GM12878 (cell line): ENCODE data around the gene MAGEB17. TPM values are rescaled to one million over a fixed set of nuclear protein-coding genes. Genes with fewer than 3 reads are reported as not detected.

ENCODE experiments used
- ATAC-seq: fragments of 200-7000 bp; cut with Tn5 transposase; 3 replicates; pipeline ENCODE4 v1.9.1; 2020; ENCODE audit warnings: mild to moderate bottlenecking, moderate library complexity
- BruUV-seq: library from RNA; stranded (reverse); fragments of 400-500 nt; replicated peaks from 2 replicates; lab custom pipeline; 2021; lab: Mats Ljungman, UMichigan
- CTCF ChIA-PET: fragments of 300-600 bp; sonication (Branson Sonifier 250); formaldehyde crosslinking; extraction: SDS; loops from one replicate; lab custom pipeline; 2021; ENCODE audit warnings: inconsistent platforms; lab: Yijun Ruan, JAX
- POLR2A ChIA-PET: fragments of 350-600 bp; formaldehyde crosslinking; extraction: SDS; loops from one replicate; lab custom pipeline; 2021; ENCODE audit warnings: inconsistent platforms; lab: Charles Lee
- RAD21 ChIA-PET: fragments of 300-600 bp; sonication (Branson Sonifier 250); formaldehyde crosslinking; loops from one replicate; lab custom pipeline; 2023; ENCODE audit warnings: antibody characterized with exemption; ENCODE audit not compliant: unreplicated experiment; lab: Charles Lee
- SMC1A ChIA-PET: fragments of 300-600 bp; sonication (Branson Sonifier 250); formaldehyde crosslinking; loops from one replicate; lab custom pipeline; 2023; ENCODE audit not compliant: unreplicated experiment, uncharacterized antibody; lab: Charles Lee
- DNase-seq: peaks from one replicate; pipeline ENCODE4 v3.0.0-alpha.2; 2011; ENCODE audit warnings: low read depth, low spot score
- FAIRE-seq: peaks from 3 replicates; lab custom pipeline; 2011; peaks lifted over from hg19 to GRCh38; lab: Jason Lieb, UNC
- H2AFZ ChIP-seq: 2 replicates; pipeline ENCODE4 v1.6.0; 2011; ENCODE audit warnings: low read depth, low read length, control low read depth; ENCODE audit not compliant: control insufficient read depth
- H3K27ac ChIP-seq: 2 replicates; pipeline ENCODE4 v1.5.1; 2011; ENCODE audit warnings: control low read depth; ENCODE audit not compliant: control insufficient read depth, insufficient read depth
- H3K27me3 ChIP-seq, 2 experiments: replicated peaks in 1 of 2; 2 replicates each; pipeline versions ENCODE4 v1.6.0 to v1.6.1; 2011; ENCODE audit warnings: low read length in 1 of 2; ENCODE audit not compliant: control insufficient read depth in 2 of 2, insufficient read depth in 2 of 2
- H3K36me3 ChIP-seq, 2 experiments: 2 replicates each; pipeline ENCODE4 v1.5.1; 2011; ENCODE audit warnings: low read length in 1 of 2; ENCODE audit not compliant: control insufficient read depth in 2 of 2, insufficient read depth in 2 of 2
- H3K4me1 ChIP-seq: 2 replicates; pipeline ENCODE4 v1.6.1; 2011; ENCODE audit warnings: mild to moderate bottlenecking, low read length, moderate library complexity, mixed read lengths; ENCODE audit not compliant: control insufficient read depth, insufficient read depth
- H3K4me2 ChIP-seq: 2 replicates; pipeline ENCODE4 v1.6.0; 2011; ENCODE audit warnings: control low read depth; ENCODE audit not compliant: control insufficient read depth, insufficient read depth
- H3K4me3 ChIP-seq: fragments of 200-600 bp; sonication (generic); 2 replicates; pipeline ENCODE4 v1.5.1; 2016
- H3K79me2 ChIP-seq: 2 replicates; pipeline ENCODE4 v1.6.0; 2011; ENCODE audit warnings: low read length; ENCODE audit not compliant: control insufficient read depth, insufficient read depth
- H3K9ac ChIP-seq: 2 replicates; pipeline ENCODE4 v1.8.0; 2011; ENCODE audit warnings: low read length, control low read depth, mixed read lengths; ENCODE audit not compliant: control insufficient read depth, insufficient read depth
- H3K9me3 ChIP-seq: replicated peaks from 3 replicates; pipeline ENCODE4 v1.5.1; 2011; ENCODE audit warnings: mild to moderate bottlenecking, low read length; ENCODE audit not compliant: control insufficient read depth, insufficient read depth
- H4K20me1 ChIP-seq: 2 replicates; pipeline ENCODE4 v1.6.0; 2011; ENCODE audit not compliant: control insufficient read depth, insufficient read depth
- HSF1 ChIP-seq: fragments of 150-350 bp; IDR thresholded peaks from 2 replicates; pipeline ENCODE4 v1.6.1; 2014; ENCODE audit warnings: mild to moderate bottlenecking, low read depth, low read length
- IRF4 ChIP-seq: IDR thresholded peaks from 2 replicates; pipeline ENCODE4 v1.6.1; 2011; ENCODE audit warnings: low read depth, low read length
- JUND ChIP-seq: IDR thresholded peaks from 2 replicates; pipeline ENCODE4 v1.6.1; 2012; ENCODE audit warnings: low read depth, mild to moderate bottlenecking, low read length, improper control_type of control experiment, moderate library complexity
- MXI1 ChIP-seq: fragments of 150-350 bp; IDR thresholded peaks from 2 replicates; pipeline ENCODE4 v1.6.1; 2011; ENCODE audit warnings: low read depth, mild to moderate bottlenecking, inconsistent platforms, low read length, improper control_type of control experiment
- MYB ChIP-seq: fragments of 150-350 bp; IDR thresholded peaks from 2 replicates; pipeline ENCODE4 v1.6.1; 2014; ENCODE audit warnings: mild to moderate bottlenecking, low read depth, low read length, borderline replicate concordance
- NFIC ChIP-seq: IDR thresholded peaks from 2 replicates; pipeline ENCODE4 v1.6.1; 2012; ENCODE audit warnings: low read depth, mild to moderate bottlenecking, inconsistent platforms, low read length, moderate library complexity
- NFYA ChIP-seq: IDR thresholded peaks from 2 replicates; pipeline ENCODE4 v1.6.1; 2011; ENCODE audit warnings: low read depth, mild to moderate bottlenecking, low read length, improper control_type of control experiment, borderline replicate concordance
- POU2F2 ChIP-seq: IDR thresholded peaks from 3 replicates; pipeline ENCODE4 v1.6.1; 2011; ENCODE audit warnings: low read depth, mild to moderate bottlenecking, low read length, borderline replicate concordance
- RELA ChIP-seq: fragments of 450-650 bp; IDR thresholded peaks from 2 replicates; pipeline ENCODE4 v1.8.0; 2014; ENCODE audit warnings: borderline replicate concordance; ENCODE audit not compliant: partially characterized antibody
- SIX5 ChIP-seq: IDR thresholded peaks from 2 replicates; pipeline ENCODE4 v1.6.1; 2011; ENCODE audit warnings: mild to moderate bottlenecking, low read depth, low read length, moderate library complexity; ENCODE audit not compliant: severe bottlenecking
- SREBF2 ChIP-seq: IDR thresholded peaks from 2 replicates; pipeline ENCODE4 v1.6.1; 2012; ENCODE audit warnings: mild to moderate bottlenecking, low read length
- SUZ12 ChIP-seq: fragments of 200-600 bp; sonication (generic); IDR thresholded peaks from one replicate; pipeline ENCODE4 v1.6.1; 2018; ENCODE audit warnings: antibody characterized with exemption, mild to moderate bottlenecking; ENCODE audit not compliant: unreplicated experiment
- TAF1 ChIP-seq: IDR thresholded peaks from 2 replicates; pipeline ENCODE4 v1.6.1; 2011; ENCODE audit warnings: mild to moderate bottlenecking, low read depth, low read length, borderline replicate concordance
- ZNF207 ChIP-seq: fragments of 450-650 bp; IDR thresholded peaks from 2 replicates; pipeline ENCODE4 v1.6.1; 2014; ENCODE audit warnings: antibody characterized with exemption, mild to moderate bottlenecking, borderline replicate concordance
- ZNF24 ChIP-seq: fragments of 450-650 bp; IDR thresholded peaks from 2 replicates; pipeline ENCODE4 v1.6.1; 2017; ENCODE audit warnings: antibody characterized with exemption, mild to moderate bottlenecking
- ZZZ3 ChIP-seq: IDR thresholded peaks from 2 replicates; pipeline ENCODE4 v1.6.1; 2011; ENCODE audit warnings: low read depth; ENCODE audit not compliant: control insufficient read depth, insufficient read length
- in situ Hi-C: fragments of 300-500 bp; cut with MboI; formaldehyde crosslinking; loops from 9 replicates; pipeline ENCODE4 v1.14.3; 2018; ENCODE audit warnings: mixed read lengths
- intact Hi-C: fragments of 100-400 bp; cut with micrococcal nuclease; formaldehyde crosslinking; loops from one replicate; pipeline ENCODE4 v1.14.2; 2022; ENCODE audit not compliant: unreplicated experiment
- polyA plus RNA-seq, 11 experiments: library from polyadenylated mRNA; depleted of rRNA in 4 of 11; unstranded in 6 of 11; stranded (reverse) in 5 of 11; fragments of >200 nt; fragmentation: Nextera tagmentation in 4 of 11; fragmentation: Illumina TruSeq in 1 of 11; extraction: Ambion mirVana in 4 of 11; extraction: Trizol in 1 of 11; gene quantifications; 1 replicate in 1 of 11; 2 replicates in 10 of 11; pipeline versions ENCODE4 v1.2.1 to v1.2.3, GENCODE V29; 2011 to 2016; ENCODE audit warnings: inconsistent platforms in 2 of 11, missing spikeins in 2 of 11, low read depth in 1 of 11
- total RNA-seq, 4 experiments: library from RNA; depleted of rRNA in 3 of 4; stranded (reverse); fragments of >200 nt in 3 of 4; fragmentation: Illumina TruSeq in 1 of 4; extraction: Trizol in 1 of 4; gene quantifications; 2 replicates each; pipeline versions ENCODE4 v1.2.1 to v1.2.3, GENCODE V29; 2013 to 2021
- TF ChIP-seq, protein P1 (sequence below): IDR thresholded peaks from 2 replicates; pipeline ENCODE4 v1.6.1; 2012; ENCODE audit warnings: improper control_type of control experiment, low read depth, low read length; ENCODE audit not compliant: insufficient replicate concordance

MAGEB17 gene
- total and polyA plus RNA-seq, 10 of the 15 experiments (the other 5 are each of a cell fraction or from before 2014, with no cell fraction given) = 0.05 to 0.21 TPM; not detected in 8

DNA sequence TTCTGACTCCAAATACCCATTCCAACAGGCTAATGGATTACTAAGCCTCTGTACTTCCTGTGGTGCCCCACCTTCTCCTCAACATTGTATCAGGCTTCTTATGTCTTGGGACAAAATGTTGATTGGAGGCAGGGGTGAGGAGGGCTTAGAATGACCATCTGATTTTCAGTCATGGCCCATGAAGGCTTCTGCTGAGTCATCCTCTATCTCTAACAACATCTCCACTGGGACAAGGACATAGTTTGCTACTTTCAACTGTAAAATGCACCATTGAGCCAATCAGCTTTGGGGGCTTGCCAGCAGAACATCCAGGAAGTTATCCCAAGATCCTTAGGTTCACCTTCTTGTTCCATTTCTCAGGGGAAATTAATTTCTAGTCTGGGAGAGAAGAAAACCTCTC, 29.5 kb downstream of the MAGEB17 start:
- Histone ChIP-seq H3K79me2 (no peaks in the 10 kb centered on the region), H2AFZ (no peak overlapping the region), H3K9ac (no peak overlapping the region), H4K20me1 (no peaks in the 10 kb centered on the region), H3K27ac (no peak overlapping the region), H3K4me1 (no peaks in the 10 kb centered on the region), H3K4me2 (no peak overlapping the region), H3K9me3 (no peaks in the 10 kb centered on the region), H3K4me3 (no peak overlapping the region), H3K27me3 (no peaks in the 10 kb centered on the region), H3K36me3 (no peaks in the 10 kb centered on the region)
- RAD21 ChIA-PET = no interaction called here
- no peak for ATAC-seq
- no peak for TF ChIP-seq MYB
- TF ChIP-seq TAF1 = no peak
- no peak for TF ChIP-seq POU2F2
- TF ChIP-seq JUND = no peak
- no peak for TF ChIP-seq RELA
- no peak for TF ChIP-seq ZNF24
- TF ChIP-seq SREBF2 = no peak
- no peak for TF ChIP-seq SIX5
- TF ChIP-seq SUZ12 = no peak
- TF ChIP-seq NFYA = no peak
- no peak for TF ChIP-seq NFIC
- no peak for TF ChIP-seq IRF4
- no peak for TF ChIP-seq ZNF207
- no peak for TF ChIP-seq MXI1
- TF ChIP-seq HSF1 = no peak
- TF ChIP-seq ZZZ3 = no peak
- TF ChIP-seq, protein P1, sequence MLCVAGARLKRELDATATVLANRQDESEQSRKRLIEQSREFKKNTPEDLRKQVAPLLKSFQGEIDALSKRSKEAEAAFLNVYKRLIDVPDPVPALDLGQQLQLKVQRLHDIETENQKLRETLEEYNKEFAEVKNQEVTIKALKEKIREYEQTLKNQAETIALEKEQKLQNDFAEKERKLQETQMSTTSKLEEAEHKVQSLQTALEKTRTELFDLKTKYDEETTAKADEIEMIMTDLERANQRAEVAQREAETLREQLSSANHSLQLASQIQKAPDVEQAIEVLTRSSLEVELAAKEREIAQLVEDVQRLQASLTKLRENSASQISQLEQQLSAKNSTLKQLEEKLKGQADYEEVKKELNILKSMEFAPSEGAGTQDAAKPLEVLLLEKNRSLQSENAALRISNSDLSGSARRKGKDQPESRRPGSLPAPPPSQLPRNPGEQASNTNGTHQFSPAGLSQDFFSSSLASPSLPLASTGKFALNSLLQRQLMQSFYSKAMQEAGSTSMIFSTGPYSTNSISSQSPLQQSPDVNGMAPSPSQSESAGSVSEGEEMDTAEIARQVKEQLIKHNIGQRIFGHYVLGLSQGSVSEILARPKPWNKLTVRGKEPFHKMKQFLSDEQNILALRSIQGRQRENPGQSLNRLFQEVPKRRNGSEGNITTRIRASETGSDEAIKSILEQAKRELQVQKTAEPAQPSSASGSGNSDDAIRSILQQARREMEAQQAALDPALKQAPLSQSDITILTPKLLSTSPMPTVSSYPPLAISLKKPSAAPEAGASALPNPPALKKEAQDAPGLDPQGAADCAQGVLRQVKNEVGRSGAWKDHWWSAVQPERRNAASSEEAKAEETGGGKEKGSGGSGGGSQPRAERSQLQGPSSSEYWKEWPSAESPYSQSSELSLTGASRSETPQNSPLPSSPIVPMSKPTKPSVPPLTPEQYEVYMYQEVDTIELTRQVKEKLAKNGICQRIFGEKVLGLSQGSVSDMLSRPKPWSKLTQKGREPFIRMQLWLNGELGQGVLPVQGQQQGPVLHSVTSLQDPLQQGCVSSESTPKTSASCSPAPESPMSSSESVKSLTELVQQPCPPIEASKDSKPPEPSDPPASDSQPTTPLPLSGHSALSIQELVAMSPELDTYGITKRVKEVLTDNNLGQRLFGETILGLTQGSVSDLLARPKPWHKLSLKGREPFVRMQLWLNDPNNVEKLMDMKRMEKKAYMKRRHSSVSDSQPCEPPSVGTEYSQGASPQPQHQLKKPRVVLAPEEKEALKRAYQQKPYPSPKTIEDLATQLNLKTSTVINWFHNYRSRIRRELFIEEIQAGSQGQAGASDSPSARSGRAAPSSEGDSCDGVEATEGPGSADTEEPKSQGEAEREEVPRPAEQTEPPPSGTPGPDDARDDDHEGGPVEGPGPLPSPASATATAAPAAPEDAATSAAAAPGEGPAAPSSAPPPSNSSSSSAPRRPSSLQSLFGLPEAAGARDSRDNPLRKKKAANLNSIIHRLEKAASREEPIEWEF = no peak
- DNase-seq = no peak
- SMC1A ChIA-PET = interaction anchor here (1.2 kb wide), 1 partner anchor 12 kb away, joined by 3 read pairs; no protein-coding TSS in a partner anchor
- CTCF ChIA-PET = no interaction called here
- BruUV-seq = no TSS peak
- POLR2A ChIA-PET = no interaction called here
- FAIRE-seq = no peak
- intact Hi-C loops (no loop called here), in situ Hi-C loops (no loop called here)
